ENCODE measurements around the gene POLN. TPM values are rescaled to one million over a fixed set of nuclear protein-coding genes. Genes with fewer than 3 reads are reported as not detected.

POLN gene
- total RNA-seq, 2 donors from 2014 or later: 1.6 to 2.8 TPM

- Histone ChIP-seq H3K4me1 (no peaks in the 10 kb centered on the region), H3K27ac (no peak overlapping the region), H3K9ac (ENCODE audit: low read depth in 2 of 2, low read length in 2 of 2) (no peak overlapping the region), H3K36me3 (no peaks in the 10 kb centered on the region), H3K27me3 (no peaks in the 10 kb centered on the region), H3K9me3 (no peaks in the 10 kb centered on the region), H3K4me3 (no peak overlapping the region)
- intact Hi-C loops (cut with DNase I): no loop called here
- DNase-seq: no peak
- no peak for TF ChIP-seq CTCF (IDR thresholded peaks at IDR 0.05)
These were observed 217.2 kb downstream of the POLN start for GRCh38 chr4:2024683-2025082.

Other genes with a start within 250 kb of the POLN start
- 10 to 100 TPM; 25.7 to 41.5 TPM for gene NELFA, start 233.1 kb downstream of the POLN start, total RNA-seq
- gene NAT8L, start 182.8 kb downstream of the POLN start, total RNA-seq: under 1 TPM; 0.11 to 0.17 TPM
- gene HAUS3, start within 50 bp of the POLN start, total RNA-seq: 10 to 100 TPM in 1 of 2 donors, 1 to 10 TPM in 1; 9.1 to 13.0 TPM
- 10 to 100 TPM; 36.7 to 43.3 TPM for gene MXD4, start 20.0 kb upstream of the POLN start, total RNA-seq
- gene ZFYVE28, start 176.5 kb upstream of the POLN start, total RNA-seq: 10 to 100 TPM; 29.6 to 31.6 TPM
- gene CFAP99, start 176.8 kb upstream of the POLN start, total RNA-seq: under 1 TPM; 0.32 to 0.49 TPM
- gene RNF4, start 227.0 kb upstream of the POLN start, total RNA-seq: 10 to 100 TPM; 50.1 to 51.1 TPM